Measurements from ENCODE around the gene FAM83F.

FAM83F gene

DNA sequence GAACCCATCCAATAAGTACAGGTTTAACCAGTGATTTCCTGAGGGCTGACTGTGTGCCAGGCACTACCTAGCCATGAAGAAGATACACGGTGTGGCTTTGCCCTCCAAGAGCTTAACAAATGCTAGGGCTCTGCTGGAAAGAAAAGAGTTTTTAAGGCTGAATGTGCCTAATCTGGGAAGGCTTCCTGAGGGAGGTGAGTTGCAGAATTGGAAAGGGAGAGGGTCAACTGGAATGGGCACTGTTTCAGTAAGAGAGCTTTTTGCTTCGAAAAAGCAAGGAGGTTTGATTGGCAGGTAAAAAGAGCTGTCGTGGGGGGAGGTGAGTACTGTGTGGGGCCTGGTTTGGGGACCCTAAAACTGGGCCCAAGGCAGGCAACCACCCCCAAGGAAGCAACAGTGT lies 2.7 kb downstream of the FAM83F start:
- peaks cover 38% of the 10 kb centered on the region for H3K27me3 ChIP-seq (ENCODE audit: insufficient read depth, insufficient read length)
- DNase-seq (ENCODE audit: low read depth, low spot score): no peak
- TF ChIP-seq YY1 (IDR thresholded peaks at IDR 0.05; ENCODE audit: insufficient read depth, insufficient read length) (no peak), SUZ12 (IDR thresholded peaks at IDR 0.05; ENCODE audit: extremely low read depth, insufficient read depth, insufficient read length) (no peak), ZNF274 (IDR thresholded peaks at IDR 0.05; ENCODE audit: low read depth, low read length) (no peak)
- no peak overlapping the region for H3K4me3 ChIP-seq (ENCODE audit: insufficient read length, low read depth)
- H3K9ac ChIP-seq (ENCODE audit: insufficient read length, low read depth): no peak overlapping the region
- H3K4me1 ChIP-seq (ENCODE audit: insufficient read depth, insufficient read length): peaks cover 29% of the 10 kb centered on the region
- no peaks in the 10 kb centered on the region for H3K36me3 ChIP-seq (ENCODE audit: insufficient read depth, insufficient read length, low read length)
- H3K9me3 ChIP-seq (ENCODE audit: insufficient read depth, low read length): no peaks in the 10 kb centered on the region

DNA sequence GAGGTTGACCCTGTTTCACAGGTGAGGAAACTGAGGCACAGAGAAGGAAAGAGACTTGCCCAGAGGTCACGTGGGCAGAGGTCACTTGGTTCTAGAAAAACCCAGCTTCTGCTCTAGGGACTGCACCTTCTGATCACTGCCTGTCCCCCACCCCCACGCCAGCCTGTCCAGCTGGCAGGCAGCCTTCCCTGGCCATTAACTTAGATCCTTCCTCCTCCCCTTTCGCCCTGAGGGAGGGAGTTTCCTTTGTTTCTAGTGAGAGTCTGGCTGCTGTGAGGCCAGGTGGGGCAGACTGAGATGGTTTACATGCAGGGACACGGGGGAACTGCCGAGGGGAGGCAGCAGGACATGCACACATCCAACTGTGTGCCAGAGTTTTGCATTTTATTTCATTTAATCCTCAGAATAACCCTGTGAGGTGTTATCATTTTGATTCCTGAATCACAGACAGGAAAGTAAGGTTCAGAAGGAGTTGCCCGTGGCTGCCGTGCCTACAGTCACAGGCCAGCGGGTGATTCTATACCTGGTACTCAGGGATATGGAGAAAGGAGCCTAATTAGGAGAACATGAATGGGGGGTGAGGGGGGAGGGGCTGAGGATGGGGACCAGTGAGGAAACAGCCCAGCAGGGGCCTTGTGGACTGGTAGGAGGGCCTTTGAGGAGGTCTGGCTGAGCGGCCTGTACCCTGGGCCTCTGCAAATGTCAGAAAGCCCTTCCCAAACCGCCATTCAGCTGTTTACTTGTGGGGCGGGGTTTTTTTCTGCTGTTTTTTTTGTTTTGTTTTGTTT lies 3.4 kb downstream of the FAM83F start:
- no peak overlapping the region for H3K4me3 ChIP-seq (ENCODE audit: insufficient read length, low read depth)
- TF ChIP-seq YY1 (IDR thresholded peaks at IDR 0.05; ENCODE audit: insufficient read depth, insufficient read length) (no peak), SUZ12 (IDR thresholded peaks at IDR 0.05; ENCODE audit: extremely low read depth, insufficient read depth, insufficient read length) (no peak), ZNF274 (IDR thresholded peaks at IDR 0.05; ENCODE audit: low read depth, low read length) (no peak)
- no peak overlapping the region for H3K9ac ChIP-seq (ENCODE audit: insufficient read length, low read depth)
- no peaks in the 10 kb centered on the region for H3K9me3 ChIP-seq (ENCODE audit: insufficient read depth, low read length)
- peak; percentile 57 for DNase-seq (ENCODE audit: low read depth, low spot score)
- peaks cover 35% of the 10 kb centered on the region for H3K4me1 ChIP-seq (ENCODE audit: insufficient read depth, insufficient read length)
- H3K36me3 ChIP-seq (ENCODE audit: insufficient read depth, insufficient read length, low read length): no peaks in the 10 kb centered on the region
- H3K27me3 ChIP-seq (ENCODE audit: insufficient read depth, insufficient read length): peaks cover 32% of the 10 kb centered on the region

DNA sequence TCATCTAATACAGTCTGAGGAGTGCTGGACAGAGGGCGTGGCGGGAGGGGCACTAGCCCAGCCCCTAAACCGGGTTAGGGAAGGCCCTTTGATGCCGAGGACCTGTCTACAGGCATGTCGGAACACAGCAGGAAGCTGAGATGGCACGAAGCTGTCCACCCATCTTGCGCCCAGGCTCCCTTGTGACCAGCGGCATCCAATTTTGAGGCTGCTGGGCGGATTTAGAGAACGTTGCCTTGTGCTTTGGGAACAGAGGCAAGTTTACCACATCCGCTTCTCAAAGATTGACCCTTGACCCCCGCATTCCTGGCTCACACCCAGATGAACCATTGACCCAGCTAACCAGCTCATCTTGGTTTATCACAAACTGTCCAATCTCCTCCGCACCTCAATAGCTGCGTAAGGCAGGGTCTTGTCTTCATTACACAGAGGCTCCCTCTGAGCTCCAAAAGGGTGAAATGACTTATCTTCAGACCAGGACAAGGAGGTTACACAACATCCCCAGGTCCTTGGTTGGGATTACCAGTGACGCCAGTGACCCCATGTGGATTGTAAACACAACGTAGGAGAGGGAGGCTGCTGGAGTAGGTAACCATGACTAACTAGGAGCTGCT lies 4.5 kb downstream of the FAM83F start:
- peak overlapping the region; percentile 70 for H3K9ac ChIP-seq (ENCODE audit: insufficient read length, low read depth)
- DNase-seq (ENCODE audit: low read depth, low spot score): no peak
- H3K4me3 ChIP-seq (ENCODE audit: insufficient read length, low read depth): no peak overlapping the region
- H3K9me3 ChIP-seq (ENCODE audit: insufficient read depth, low read length): no peaks in the 10 kb centered on the region
- H3K4me1 ChIP-seq (ENCODE audit: insufficient read depth, insufficient read length): peaks cover 38% of the 10 kb centered on the region
- TF ChIP-seq ZNF274 (IDR thresholded peaks at IDR 0.05; ENCODE audit: low read depth, low read length) (no peak), YY1 (IDR thresholded peaks at IDR 0.05; ENCODE audit: insufficient read depth, insufficient read length) (no peak), SUZ12 (IDR thresholded peaks at IDR 0.05; ENCODE audit: extremely low read depth, insufficient read depth, insufficient read length) (no peak)
- H3K36me3 ChIP-seq (ENCODE audit: insufficient read depth, insufficient read length, low read length): no peaks in the 10 kb centered on the region
- peaks cover 21% of the 10 kb centered on the region for H3K27me3 ChIP-seq (ENCODE audit: insufficient read depth, insufficient read length)

DNA sequence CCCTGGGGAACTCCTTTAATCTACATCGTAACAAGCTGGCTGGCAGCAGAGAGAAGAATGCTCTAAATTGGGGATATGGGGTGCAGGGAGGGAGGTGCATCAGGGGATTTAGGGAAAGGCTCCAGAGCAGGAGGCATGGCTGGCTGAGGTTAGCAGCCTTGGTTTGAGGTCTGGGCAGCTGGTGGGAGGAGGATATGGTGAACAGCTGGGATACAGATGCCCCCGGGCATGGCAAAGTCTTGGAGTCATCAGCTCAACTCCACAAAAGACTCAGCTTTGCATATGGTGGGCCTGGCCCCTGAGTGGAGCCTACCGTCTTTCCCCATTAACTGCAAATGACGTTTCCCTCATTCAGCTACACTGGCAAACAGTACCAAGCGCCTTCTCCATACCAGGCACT lies 5.4 kb downstream of the FAM83F start:
- Histone ChIP-seq H3K27me3 (ENCODE audit: insufficient read depth, insufficient read length) (peaks cover 17% of the 10 kb centered on the region), H3K4me1 (ENCODE audit: insufficient read depth, insufficient read length) (peaks cover 38% of the 10 kb centered on the region), H3K36me3 (ENCODE audit: insufficient read depth, insufficient read length, low read length) (no peaks in the 10 kb centered on the region), H3K4me3 (ENCODE audit: insufficient read length, low read depth) (no peak overlapping the region), H3K9me3 (ENCODE audit: insufficient read depth, low read length) (no peaks in the 10 kb centered on the region), H3K9ac (ENCODE audit: insufficient read length, low read depth) (no peak overlapping the region)
- TF ChIP-seq SUZ12 (IDR thresholded peaks at IDR 0.05; ENCODE audit: extremely low read depth, insufficient read depth, insufficient read length) (no peak), YY1 (IDR thresholded peaks at IDR 0.05; ENCODE audit: insufficient read depth, insufficient read length) (no peak), ZNF274 (IDR thresholded peaks at IDR 0.05; ENCODE audit: low read depth, low read length) (no peak)
- no peak for DNase-seq (ENCODE audit: low read depth, low spot score)

DNA sequence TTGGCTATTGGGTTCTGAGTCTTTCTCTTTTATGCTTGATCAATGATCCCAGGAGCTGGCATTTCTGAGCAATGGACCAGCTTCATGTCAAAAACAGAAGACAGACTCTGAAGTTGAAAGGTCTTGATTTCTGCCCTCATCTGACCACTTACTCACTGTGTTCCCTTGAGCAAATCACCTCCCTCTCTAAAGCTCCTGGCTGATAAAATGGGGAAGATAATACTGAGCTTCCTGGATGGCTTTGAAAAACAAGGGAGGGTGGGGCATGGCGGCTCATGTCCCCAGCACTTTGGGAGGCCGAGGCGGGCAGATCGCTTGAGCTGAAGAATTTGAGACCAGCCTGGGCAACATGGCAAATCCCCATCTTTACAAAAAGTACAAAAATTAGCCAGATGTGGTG lies 6.4 kb downstream of the FAM83F start:
- Histone ChIP-seq H3K4me3 (ENCODE audit: insufficient read length, low read depth) (no peak overlapping the region), H3K4me1 (ENCODE audit: insufficient read depth, insufficient read length) (peaks cover 34% of the 10 kb centered on the region)

DNA sequence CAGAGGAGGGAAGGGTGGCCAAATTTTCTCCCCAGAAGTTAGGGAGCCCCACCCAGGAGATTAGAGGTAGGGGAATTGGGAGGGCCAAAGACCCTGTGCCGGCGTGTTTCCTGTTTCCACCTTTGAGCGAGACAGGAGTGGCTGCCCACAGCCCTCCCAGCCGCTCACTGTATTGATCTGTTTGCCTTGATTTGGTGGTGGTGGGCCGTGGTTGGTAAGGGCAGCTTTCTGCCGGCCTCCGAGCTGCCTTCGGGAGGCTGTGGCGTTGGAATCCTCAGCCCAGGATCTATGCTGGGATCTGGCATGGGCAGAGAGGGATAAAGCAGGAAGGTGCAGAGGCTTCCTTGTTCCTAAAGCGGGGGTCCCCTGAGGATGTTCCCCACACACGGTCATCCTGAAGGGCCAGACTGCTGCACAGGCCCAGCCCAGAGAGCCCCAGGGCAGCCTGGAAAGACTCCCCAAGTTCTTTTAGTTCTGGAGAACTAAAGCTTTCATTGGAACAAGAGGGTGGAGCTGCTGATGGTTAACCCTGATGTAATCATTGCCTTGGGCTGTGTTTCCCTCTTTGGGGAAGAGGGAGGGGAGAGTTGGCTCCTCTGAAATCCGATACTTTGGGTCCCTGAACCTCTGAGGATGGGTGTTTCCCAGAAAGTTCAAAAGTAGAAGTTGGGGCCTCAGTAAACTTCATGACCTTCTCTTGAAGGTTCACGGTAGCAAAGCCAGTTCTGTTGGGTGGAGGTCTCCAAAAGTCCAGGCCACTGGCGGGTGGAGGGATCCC lies 7.2 kb downstream of the FAM83F start:
- peaks cover 41% of the 10 kb centered on the region for H3K4me1 ChIP-seq (ENCODE audit: insufficient read depth, insufficient read length)
- no peak for TF ChIP-seq SUZ12 (IDR thresholded peaks at IDR 0.05; ENCODE audit: extremely low read depth, insufficient read depth, insufficient read length)
- TF ChIP-seq ZNF274 (IDR thresholded peaks at IDR 0.05; ENCODE audit: low read depth, low read length): no peak
- TF ChIP-seq YY1 (IDR thresholded peaks at IDR 0.05; ENCODE audit: insufficient read depth, insufficient read length): no peak
- H3K36me3 ChIP-seq (ENCODE audit: insufficient read depth, insufficient read length, low read length): no peaks in the 10 kb centered on the region
- H3K9ac ChIP-seq (ENCODE audit: insufficient read length, low read depth): peak overlapping the region; percentile 51
- H3K27me3 ChIP-seq (ENCODE audit: insufficient read depth, insufficient read length): peaks cover 5% of the 10 kb centered on the region
- H3K9me3 ChIP-seq (ENCODE audit: insufficient read depth, low read length): no peaks in the 10 kb centered on the region
- peak; percentile 43 for DNase-seq (ENCODE audit: low read depth, low spot score)
- no peak overlapping the region for H3K4me3 ChIP-seq (ENCODE audit: insufficient read length, low read depth)

More for the DNA sequence above, 6.4 kb downstream of the FAM83F start:
- Histone ChIP-seq H3K27me3 (ENCODE audit: insufficient read depth, insufficient read length) (peaks cover 8% of the 10 kb centered on the region), H3K36me3 (ENCODE audit: insufficient read depth, insufficient read length, low read length) (no peaks in the 10 kb centered on the region), H3K9ac (ENCODE audit: insufficient read length, low read depth) (no peak overlapping the region), H3K9me3 (ENCODE audit: insufficient read depth, low read length) (no peaks in the 10 kb centered on the region)
- DNase-seq (ENCODE audit: low read depth, low spot score): no peak
- TF ChIP-seq YY1 (IDR thresholded peaks at IDR 0.05; ENCODE audit: insufficient read depth, insufficient read length): no peak
- TF ChIP-seq SUZ12 (IDR thresholded peaks at IDR 0.05; ENCODE audit: extremely low read depth, insufficient read depth, insufficient read length): no peak
- no peak for TF ChIP-seq ZNF274 (IDR thresholded peaks at IDR 0.05; ENCODE audit: low read depth, low read length)
